HG02623 (cell line): ENCODE measurements around the gene NOG.

ENCODE experiments used
- ATAC-seq: cut with Tn5 transposase; IDR thresholded peaks from one replicate; pipeline ENCODE4 v1.9.1; 2021; ENCODE audit warnings: moderate library complexity; ENCODE audit not compliant: unreplicated experiment

NOG gene

GRCh38 chr17:56596691-56597494 lies 3.4 kb downstream of the NOG start:
- ATAC-seq = no peak

DNA sequence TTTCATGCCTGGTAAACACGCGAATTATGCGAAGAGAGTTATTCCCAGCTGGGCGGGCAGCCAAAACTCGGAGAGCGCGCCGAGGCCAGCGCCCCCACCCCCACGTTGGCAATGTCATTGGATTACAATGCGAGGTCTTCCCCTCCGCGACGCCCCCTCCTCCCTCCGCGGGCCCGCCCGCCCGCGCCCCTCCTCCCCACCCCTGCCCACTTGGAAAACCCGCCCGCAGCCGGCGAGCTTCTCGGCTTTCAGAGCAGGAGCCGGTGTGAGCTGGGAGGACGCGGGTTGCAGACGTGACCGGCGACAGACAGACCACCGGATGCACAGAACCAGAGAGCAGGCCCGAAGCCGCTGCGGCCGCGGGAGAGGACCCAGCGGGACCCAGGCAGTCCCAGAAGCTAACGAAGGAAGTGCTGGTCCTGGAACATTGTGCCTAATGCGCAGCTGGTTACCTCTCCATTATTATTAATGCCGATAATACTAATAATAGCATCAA lies 4.0 kb downstream of the NOG start:
- ATAC-seq = no peak

DNA sequence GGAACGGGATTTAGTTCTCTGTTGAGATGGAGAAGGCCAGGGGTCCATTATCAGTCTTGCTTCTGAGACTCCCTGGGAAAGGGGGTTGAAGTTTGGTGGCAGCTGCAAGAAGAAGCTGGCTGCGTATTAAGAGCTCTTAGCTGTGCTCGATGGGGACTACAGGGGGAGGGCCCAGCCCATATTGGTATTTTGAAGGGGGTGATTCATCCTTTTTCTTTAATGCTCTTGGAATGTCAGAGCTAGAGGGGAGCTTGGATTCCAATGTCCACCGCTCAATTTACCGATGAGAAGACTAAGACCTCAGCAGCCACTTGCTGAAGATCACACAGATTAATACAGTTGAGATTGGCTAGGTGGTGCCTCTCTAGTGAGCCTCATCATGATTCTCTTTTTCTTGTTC lies 5.0 kb downstream of the NOG start:
- ATAC-seq = no peak

- ATAC-seq = no peak
Measured at GRCh38 chr17:56599088-56599487, 5.6 kb downstream of the NOG start.

- ATAC-seq = no peak
Measured at GRCh38 chr17:56599566-56599965, 6.1 kb downstream of the NOG start.

DNA sequence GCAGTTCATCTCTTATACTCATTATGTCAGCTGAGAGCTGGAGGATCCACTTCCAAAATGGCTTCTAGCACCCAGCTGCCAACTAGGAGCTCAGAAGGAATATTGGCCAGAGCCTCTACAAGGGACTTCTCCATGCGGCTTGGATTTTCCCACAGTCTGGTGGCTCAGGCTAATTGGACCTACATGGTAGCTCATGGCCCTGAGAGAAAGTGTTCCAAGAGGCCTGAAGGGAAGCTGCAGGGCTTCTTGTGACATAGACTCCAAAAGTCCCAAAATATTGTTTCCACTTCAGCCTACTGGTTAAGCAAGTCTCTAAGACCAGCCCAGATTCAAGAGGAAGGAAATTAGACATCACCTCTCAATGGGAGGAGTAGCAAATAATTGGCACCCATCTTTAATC lies 6.8 kb downstream of the NOG start:
- ATAC-seq = no peak

- ATAC-seq = no peak
Measured at GRCh38 chr17:56601591-56601990, 8.1 kb downstream of the NOG start.

- no peak for ATAC-seq
Measured at GRCh38 chr17:56602292-56603130, 9.0 kb downstream of the NOG start.

- no peak for ATAC-seq
Measured at GRCh38 chr17:56603486-56604238, 10.2 kb downstream of the NOG start.

- ATAC-seq = no peak
Measured at GRCh38 chr17:56604691-56605290, 11.3 kb downstream of the NOG start.

DNA sequence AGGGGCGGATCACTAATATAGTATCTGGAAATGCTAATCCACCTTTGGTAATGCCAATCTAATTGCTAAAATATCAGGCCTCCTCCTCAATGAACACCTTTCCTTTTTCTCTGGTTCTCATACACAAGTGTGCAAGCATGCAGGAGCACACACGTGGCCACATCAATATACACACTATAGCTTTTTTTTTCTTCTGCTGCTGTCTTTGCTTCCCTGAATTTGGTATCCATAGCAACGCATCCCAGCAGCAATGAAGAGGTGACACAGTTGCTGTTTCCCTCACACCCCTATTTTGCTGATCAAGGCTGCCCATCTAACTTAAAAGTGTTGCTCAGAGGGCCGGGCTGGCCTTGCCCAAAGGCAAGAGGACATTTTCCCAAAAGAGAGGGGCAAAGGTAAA lies 15.4 kb downstream of the NOG start:
- no peak for ATAC-seq

DNA sequence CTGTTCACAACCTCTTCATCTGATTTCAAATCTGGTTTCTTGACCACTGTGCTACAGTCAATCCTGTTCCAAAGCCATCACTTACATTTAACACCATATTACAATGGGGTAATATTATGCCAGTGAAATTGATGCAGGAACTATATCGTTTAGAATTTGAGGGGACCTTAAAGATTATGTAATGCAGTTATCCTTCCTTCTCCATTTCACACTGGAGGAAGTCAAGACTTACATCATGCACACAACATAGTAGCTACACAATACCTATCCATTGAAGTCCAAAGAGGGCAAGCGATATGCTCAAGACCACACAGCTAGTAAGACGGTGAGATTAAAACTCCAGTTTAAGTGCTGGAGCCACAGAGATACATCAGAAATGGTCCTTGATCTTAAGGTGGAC lies 16.8 kb downstream of the NOG start:
- ATAC-seq = no peak

- no peak for ATAC-seq
Measured at GRCh38 chr17:56613131-56613530, 19.6 kb downstream of the NOG start.

DNA sequence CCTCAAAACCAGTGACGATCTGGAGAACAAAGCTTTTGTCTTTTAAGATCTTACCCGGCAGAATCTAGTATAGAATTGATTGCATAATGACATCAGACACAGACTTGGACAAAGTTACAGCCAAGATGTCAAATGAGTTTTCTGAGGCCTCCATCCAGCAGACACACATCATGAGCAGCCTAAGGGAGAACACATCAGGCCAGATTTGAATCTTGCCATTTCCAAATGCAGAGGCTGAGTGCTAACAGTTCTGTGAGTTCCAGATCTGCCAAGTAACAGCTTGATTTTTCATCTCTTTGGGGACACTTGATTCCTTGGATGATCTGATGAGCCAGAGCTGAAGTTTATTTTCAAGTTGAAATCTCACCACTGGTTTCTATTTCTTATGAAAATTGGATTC lies 21.0 kb downstream of the NOG start:
- ATAC-seq = no peak

DNA sequence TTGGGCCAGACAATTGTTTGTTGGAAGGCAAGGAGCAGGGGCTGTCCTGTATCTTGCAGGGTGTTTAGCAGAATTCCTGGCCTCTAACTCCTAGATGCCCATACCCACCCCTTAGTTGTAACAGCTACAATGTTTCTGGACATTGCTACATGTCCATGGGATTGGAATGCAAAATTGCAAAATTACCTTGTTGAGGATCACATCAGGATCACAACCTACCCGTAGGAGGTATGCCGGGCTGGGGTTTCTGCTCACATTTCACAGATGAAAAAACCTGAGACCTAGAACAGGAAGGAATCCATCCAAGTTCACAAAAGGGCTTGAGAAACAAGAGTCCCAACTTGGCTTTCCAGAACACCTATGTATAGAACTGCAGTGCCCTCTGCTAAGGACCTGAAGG lies 22.7 kb downstream of the NOG start:
- ATAC-seq = no peak

- ATAC-seq = no peak
Measured at GRCh38 chr17:56623383-56623782, 29.9 kb downstream of the NOG start.

- ATAC-seq = no peak
Measured at GRCh38 chr17:56624309-56624708, 30.8 kb downstream of the NOG start.

GRCh38 chr17:56624912-56625311 lies 31.4 kb downstream of the NOG start:
- no peak for ATAC-seq

GRCh38 chr17:56629531-56630075 lies 36.1 kb downstream of the NOG start:
- ATAC-seq = no peak

DNA sequence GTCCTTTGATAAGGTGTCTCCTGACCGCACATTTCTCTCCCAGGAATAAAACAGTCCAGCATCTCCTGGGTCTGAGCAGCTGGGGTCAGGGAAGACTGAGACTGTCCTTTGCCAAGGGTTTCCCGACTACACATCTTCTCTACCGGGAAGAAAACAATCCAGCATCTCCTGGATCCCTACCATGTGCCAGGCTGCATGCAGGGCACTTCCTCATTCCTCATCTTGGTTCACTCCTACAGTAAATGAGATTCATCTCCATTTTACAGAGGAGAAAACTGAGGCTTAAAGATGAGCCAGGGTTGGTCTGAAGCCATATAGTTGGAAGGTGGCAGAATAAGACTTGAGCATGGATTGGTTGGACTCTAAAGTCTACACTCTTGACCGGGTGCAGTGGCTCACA lies 36.7 kb downstream of the NOG start:
- ATAC-seq = no peak

- ATAC-seq = no peak
Measured at GRCh38 chr17:56633681-56634080, 40.2 kb downstream of the NOG start.
